ENCODE measurements around the gene SLC7A1. TPM values are rescaled to one million over a fixed set of nuclear protein-coding genes. Genes with fewer than 3 reads are reported as not detected.

SLC7A1 gene
- total RNA-seq, 1 donor from 2014 or later, result 43.2 TPM

GRCh38 chr13:29534083-29534482 lies 61.4 kb downstream of the SLC7A1 start:
- H3K9me3 ChIP-seq, result no peaks in the 10 kb centered on the region
- TF ChIP-seq POLR2AphosphoS5 (IDR thresholded peaks at IDR 0.05; ENCODE audit: insufficient read depth in 1 of 2, low read depth in 1 of 2), result no peak
- TF ChIP-seq CTCF (IDR thresholded peaks at IDR 0.05), result no peak
- no peaks in the 10 kb centered on the region for H3K27me3 ChIP-seq
- no peak overlapping the region for H3K4me3 ChIP-seq
- peaks cover 12% of the 10 kb centered on the region for H3K4me1 ChIP-seq
- peaks cover 0 to 32% of the 10 kb centered on the region in 2 donors for H3K36me3 ChIP-seq
- H3K27ac ChIP-seq, result no peak overlapping the region
- DNase-seq (ENCODE audit: extremely low spot score in 2 of 2), result no peak
- intact Hi-C loops (cut with DNase I), result no loop called here

GRCh38 chr13:29532821-29533220 lies 62.7 kb downstream of the SLC7A1 start:
- H3K4me1 ChIP-seq, result peaks cover under 1% of the 10 kb centered on the region
- TF ChIP-seq POLR2A (IDR thresholded peaks at IDR 0.05), result no peak
- no peak for TF ChIP-seq CTCF (IDR thresholded peaks at IDR 0.05)
- TF ChIP-seq POLR2AphosphoS5 (IDR thresholded peaks at IDR 0.05; ENCODE audit: insufficient read depth in 1 of 2, low read depth in 1 of 2), result no peak
- no peak overlapping the region for H3K4me3 ChIP-seq
- H3K9me3 ChIP-seq, result no peaks in the 10 kb centered on the region
- intact Hi-C loops (cut with DNase I), result no loop called here
- peaks cover 0 to 45% of the 10 kb centered on the region in 2 donors for H3K36me3 ChIP-seq
- H3K27ac ChIP-seq, result no peak overlapping the region
- no peaks in the 10 kb centered on the region for H3K27me3 ChIP-seq
- DNase-seq (ENCODE audit: extremely low spot score in 2 of 2), result no peak

GRCh38 chr13:29532116-29532515 lies 63.4 kb downstream of the SLC7A1 start:
- Histone ChIP-seq H3K27me3 (no peaks in the 10 kb centered on the region), H3K4me1 (no peaks in the 10 kb centered on the region), H3K36me3 (peaks cover 0 to 52% of the 10 kb centered on the region in 2 donors), H3K4me3 (no peak overlapping the region), H3K27ac (no peak overlapping the region), H3K9me3 (no peaks in the 10 kb centered on the region)
- TF ChIP-seq CTCF (IDR thresholded peaks at IDR 0.05), result no peak
- no peak for TF ChIP-seq POLR2A (IDR thresholded peaks at IDR 0.05)
- TF ChIP-seq POLR2AphosphoS5 (IDR thresholded peaks at IDR 0.05; ENCODE audit: insufficient read depth in 1 of 2, low read depth in 1 of 2), result no peak
- no peak for DNase-seq (ENCODE audit: extremely low spot score in 2 of 2)
- intact Hi-C loops (cut with DNase I), result no loop called here

- intact Hi-C loops (cut with DNase I), result no loop called here
- Histone ChIP-seq H3K4me3 (no peak overlapping the region), H3K36me3 (peaks cover 0 to 51% of the 10 kb centered on the region in 2 donors), H3K4me1 (no peaks in the 10 kb centered on the region), H3K27ac (no peak overlapping the region), H3K27me3 (no peaks in the 10 kb centered on the region), H3K9me3 (no peaks in the 10 kb centered on the region)
- DNase-seq (ENCODE audit: extremely low spot score in 2 of 2), result no peak
- TF ChIP-seq CTCF (IDR thresholded peaks at IDR 0.05), result no peak
- no peak for TF ChIP-seq POLR2A (IDR thresholded peaks at IDR 0.05)
- TF ChIP-seq POLR2AphosphoS5 (IDR thresholded peaks at IDR 0.05; ENCODE audit: insufficient read depth in 1 of 2, low read depth in 1 of 2), result no peak
These were observed 64.6 kb downstream of the SLC7A1 start for GRCh38 chr13:29530901-29531300.

GRCh38 chr13:29529754-29530153 lies 65.7 kb downstream of the SLC7A1 start:
- H3K36me3 ChIP-seq, result peaks cover 0 to 48% of the 10 kb centered on the region in 2 donors
- TF ChIP-seq POLR2A (IDR thresholded peaks at IDR 0.05), result no peak
- intact Hi-C loops (cut with DNase I), result no loop called here
- no peak for DNase-seq (ENCODE audit: extremely low spot score in 2 of 2)
- H3K27me3 ChIP-seq, result no peaks in the 10 kb centered on the region
- no peaks in the 10 kb centered on the region for H3K4me1 ChIP-seq
- H3K27ac ChIP-seq, result no peak overlapping the region
- H3K9me3 ChIP-seq, result no peaks in the 10 kb centered on the region
- no peak overlapping the region for H3K4me3 ChIP-seq

- intact Hi-C loops (cut with DNase I), result no loop called here
- no peak for DNase-seq (ENCODE audit: extremely low spot score in 2 of 2)
- Histone ChIP-seq H3K9me3 (no peaks in the 10 kb centered on the region), H3K4me1 (peaks cover 2% of the 10 kb centered on the region), H3K27me3 (no peaks in the 10 kb centered on the region), H3K36me3 (peaks cover 0 to 48% of the 10 kb centered on the region in 2 donors), H3K27ac (no peak overlapping the region), H3K4me3 (no peak overlapping the region)
- TF ChIP-seq CTCF (IDR thresholded peaks at IDR 0.05) (no peak), POLR2A (IDR thresholded peaks at IDR 0.05) (no peak), POLR2AphosphoS5 (IDR thresholded peaks at IDR 0.05; ENCODE audit: insufficient read depth in 1 of 2, low read depth in 1 of 2) (no peak)
These were observed 67.6 kb downstream of the SLC7A1 start for GRCh38 chr13:29527916-29528315.

Data from vagina (tissue), 2 donors.